Stimulated activated CD4-positive, alpha-beta T cell treated with anti-CD3 and anti-CD28 coated beads, Interleukin-1b, Interleukin-23, amount 100 ng/mL, for 24 hours (primary cell): ENCODE measurements around the gene UQCRH.
"Not testable (repeated sequence)": the region's sequence is repeated elsewhere in the genome, so short reads cannot be mapped to it uniquely, and the experiment has no call there.

Source experiments
- DNase-seq, 4 experiments: peaks; one replicate each; pipeline ENCODE4 v3.0.0-alpha.2; 2020; ENCODE audit warnings: low read depth in 4 of 4, low spot score in 1 of 4

UQCRH gene

DNA sequence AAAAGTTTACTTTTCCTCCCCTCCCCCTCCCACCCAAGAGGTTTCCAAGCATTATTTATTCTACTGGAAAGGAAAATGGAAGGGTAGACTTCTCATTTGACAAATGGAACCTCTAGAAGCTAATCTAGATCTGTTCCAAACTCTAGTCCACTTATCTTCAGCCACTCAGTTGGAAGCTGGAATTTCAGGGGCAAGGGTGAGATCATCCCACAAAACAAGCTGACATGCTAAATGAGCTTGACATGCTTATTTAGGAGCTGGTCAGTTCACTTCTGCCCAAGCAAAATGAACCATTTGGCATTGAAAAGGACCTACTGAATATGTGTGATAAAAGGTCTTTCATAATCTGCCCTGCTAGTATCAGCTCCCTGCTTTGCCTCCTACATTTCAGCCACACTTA is 5.1 kb upstream of the UQCRH start:
- DNase-seq, result no peak

DNA sequence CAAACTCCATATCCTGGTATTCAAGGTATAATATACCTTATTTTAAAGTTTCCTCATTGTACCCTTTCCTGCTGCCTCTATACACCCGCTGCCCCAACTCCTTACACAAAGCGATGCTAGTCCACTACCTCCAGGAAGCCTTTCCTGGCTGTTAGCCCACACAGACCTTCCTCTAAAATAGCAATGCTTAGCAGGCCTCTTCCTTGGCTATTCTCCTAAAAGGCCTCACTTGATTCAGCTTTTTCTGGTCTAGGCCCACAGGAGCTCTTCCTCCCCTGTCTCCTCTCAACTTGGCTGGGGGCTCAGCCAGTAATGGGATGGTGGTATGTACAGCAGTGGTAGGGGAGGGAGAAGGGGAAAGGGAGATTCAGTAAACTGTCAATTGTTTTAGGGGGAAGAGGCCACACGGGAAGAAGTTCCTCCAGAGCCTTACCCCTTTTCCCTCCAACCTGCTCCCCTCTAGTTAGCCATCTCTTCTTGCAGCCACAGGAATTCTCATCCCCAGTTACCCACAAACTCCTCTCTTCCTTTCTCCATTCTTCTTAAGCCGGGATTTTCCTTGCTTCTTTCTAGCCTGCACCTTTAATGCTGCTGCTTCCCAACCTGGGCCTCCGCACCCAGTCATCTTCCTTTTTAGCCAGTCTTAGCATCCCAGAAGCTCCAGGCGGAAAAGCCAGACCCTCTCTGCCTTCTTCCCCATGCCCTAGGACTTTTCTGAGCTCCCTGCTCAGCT is 2.7 kb upstream of the UQCRH start:
- no peak for DNase-seq

DNA sequence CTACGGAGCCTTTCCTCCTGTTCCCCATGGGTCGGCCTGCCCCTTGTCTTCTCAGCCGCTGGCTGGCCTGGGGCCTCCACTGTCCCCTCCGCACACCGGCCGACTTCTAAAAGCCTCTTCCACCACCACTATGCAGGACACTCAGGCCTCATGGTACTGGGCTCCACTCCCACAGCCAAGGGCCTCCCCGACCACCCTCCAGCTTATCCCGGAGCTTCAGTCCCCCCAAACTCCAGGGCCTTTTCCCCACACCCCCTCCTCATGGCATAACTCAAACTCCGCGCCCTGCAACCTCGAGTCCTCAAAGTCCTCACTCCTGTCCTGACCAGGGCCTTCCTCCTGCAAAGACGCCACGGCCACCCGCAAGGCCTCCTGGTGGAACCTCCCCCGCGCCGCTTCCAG is 2.1 kb upstream of the UQCRH start:
- no peak for DNase-seq

DNA sequence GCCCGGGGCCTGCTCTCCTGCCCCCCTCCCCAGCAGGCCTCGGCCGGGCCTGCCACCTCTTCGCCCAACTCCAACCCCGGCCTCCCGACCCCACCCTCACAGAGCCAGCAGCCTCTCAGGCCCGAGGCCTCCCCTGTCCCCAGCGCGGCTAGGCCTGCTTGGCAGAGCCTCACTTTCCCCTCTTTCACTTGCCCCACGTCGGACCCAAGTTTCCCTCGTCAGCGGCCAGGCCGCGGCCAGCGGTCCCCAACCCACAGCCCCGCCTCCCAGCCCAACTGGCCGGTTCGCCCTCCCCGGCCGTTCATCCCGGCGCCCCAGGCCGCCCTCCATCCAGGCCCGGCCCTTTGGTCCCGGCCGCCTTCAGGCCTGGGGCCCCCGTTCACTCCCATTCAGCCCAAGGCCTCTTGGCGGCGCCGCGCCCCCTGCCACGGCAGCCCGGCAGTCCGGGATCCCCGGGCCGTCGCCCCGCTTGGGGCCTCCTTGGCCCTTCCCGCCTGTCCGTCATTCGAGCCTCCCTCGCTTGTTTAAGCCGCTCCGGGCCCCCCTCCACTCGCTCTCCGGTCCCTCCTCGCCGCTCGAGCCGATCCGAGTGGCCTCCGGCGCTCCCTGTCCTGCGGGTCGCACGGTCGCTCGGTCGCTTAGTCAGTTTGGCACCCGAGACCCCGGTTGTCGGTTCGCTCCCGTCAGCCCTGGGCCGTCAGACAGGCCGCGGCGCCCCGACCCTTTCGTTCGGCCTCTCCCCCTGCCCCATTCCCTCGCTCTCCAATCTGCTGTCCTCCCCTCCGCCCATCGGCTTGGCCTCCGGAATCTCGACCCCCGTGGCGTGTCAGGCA is 1.5 kb upstream of the UQCRH start:
- peak in 3 of 4 experiments; percentile 15 to 44 (median 22) for DNase-seq

DNA sequence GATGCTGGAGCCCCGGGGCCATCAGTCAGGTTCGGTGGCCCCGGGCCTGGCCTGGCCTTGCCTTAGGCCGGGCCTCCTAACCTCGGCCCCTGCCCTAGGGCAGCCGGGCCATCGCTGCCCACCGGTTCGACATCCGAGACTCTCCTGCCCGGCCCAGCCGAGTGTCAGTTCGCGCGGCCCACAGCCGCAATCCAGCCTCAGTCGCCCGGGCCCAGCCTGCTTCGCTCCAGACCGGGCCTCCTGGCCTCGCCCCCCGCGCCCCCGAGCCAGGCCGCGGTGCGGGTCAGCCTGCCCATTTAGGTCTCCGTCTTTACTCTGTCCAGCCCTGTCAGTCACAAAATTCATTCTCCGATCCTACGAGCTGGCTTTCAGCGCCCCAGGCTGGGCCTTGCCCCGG is 859 bp upstream of the UQCRH start:
- peak in 1 of 4 experiments; percentile 6 for DNase-seq

DNA sequence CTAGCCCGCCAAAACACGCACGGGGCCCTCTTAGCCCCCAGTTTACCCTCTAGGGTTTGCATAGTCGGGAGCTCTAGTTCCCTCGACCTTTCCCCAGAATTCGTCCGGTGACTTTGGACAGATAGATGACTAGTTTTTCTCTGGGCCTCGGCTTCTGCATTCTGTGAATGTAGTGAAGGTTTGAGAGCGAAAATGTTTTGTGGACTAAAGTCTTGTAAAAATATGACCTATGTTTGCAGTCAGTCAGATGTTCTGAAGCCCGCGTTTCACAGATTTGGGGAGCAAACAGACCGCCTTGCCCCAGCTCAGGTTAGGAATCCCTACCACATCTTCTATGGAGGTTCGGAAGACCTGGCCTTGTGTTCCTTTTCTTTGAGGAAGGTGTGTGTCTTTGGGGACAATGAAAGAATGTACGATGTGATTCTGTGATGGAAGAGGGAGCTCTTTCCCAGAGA is 401 bp downstream of the UQCRH start:
- DNase-seq, result no peak

DNA sequence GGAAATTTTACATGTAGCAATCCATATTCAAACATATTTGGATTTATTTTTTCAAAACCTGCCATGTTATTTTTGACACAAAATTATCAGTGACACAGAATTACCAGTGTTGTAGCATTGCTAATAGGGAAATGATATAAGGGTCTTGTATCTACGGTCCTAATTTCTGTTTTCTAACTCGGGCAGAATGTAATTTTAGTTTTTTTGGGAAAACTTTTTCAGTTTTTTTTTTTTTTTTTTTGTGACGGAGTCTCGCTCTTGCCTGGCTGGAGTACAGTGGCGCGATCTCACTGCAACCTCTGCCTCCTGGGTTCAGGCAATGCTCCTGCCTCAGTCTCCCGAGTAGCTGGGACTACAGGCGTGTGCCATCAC is 2.6 kb downstream of the UQCRH start:
- DNase-seq, result no peak

DNA sequence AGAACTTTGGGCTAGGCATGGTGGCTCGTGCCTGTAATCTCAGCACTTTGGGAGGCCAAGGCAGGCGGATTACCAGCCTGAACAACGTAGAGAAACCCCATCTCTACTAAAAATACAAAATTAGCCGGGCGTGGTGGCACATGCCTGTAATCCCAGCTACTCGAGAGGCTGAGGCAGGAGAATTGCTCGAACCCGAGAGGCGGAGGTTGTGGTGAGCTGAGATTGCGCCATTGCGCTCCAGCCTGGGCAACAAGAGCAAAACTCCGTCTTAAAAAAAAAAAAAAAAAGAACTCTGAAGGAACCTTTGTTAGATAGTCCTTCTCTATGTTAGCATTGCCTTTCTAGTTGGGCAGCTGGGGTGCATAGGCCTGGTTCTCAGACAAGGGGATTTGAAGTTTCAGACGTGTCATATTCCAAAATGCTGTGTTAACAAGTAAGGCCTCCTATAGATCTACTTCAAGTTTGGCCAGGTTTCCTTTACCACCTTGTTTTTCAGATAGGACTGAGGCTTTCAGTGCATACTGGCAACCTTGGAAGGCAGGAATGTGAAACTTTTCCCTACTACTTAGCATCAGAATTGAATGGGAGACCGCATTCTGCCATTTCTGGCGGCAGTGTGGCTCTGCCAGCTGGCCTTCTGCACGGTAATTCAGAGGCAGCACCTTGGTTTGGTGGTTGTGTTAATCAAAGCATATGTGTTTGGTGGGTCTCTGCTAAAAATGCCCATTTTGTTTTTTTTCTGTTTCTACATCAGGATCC is 6.1 kb downstream of the UQCRH start:
- DNase-seq, result no peak

DNA sequence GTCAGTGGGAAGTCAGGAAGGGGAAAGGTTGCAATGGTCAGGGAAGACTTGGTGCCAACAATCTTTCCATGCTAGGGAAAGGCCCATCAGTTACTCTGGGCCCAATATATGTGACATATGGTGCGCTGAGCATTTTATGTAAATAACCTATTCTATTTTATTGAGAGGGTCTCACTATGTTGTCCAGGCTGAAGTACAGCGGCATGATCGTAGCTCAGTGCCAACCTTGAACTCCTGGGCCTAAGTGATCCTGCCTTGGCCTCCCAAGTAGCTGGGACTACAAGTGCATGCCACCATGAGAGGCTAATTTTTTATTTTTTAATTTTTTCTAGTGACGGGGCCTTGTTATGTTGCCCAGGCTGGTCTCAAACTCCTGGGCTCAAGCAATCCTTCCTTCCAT is 6.8 kb downstream of the UQCRH start:
- no peak for DNase-seq

DNA sequence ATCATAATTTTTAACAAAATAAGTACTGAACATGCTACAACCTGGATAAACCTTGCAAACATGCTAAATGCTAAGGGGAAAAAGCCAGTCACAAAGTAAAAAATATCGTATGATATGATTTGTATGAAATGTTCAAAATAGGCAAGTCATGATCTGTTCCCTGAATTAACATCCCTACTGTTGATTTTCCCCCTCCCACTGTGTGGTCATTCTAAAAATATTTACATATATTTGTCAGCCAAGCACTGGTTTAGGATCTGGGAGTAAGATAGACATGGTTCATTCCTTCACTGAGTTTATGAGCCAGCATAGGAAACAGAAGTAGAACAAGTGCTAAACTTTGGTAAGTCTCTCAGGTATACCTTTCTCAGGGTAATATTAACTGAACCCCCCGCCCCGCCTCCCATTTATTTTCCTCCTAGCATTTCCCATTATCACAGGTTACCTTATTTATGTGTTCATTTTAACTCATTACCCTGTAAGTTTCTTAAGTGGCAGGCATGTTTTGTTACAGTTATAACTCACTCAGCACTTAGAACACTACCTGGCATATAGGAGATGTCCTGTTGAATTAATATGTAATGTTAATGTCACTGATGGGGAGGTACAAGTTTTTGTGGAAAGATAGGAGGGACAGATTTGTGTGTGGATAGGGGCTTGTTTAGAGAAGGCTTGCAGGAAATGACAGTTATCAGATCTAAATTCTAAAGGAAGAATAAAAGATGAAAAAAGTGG is 12.3 kb downstream of the UQCRH start:
- DNase-seq, result no peak

DNA sequence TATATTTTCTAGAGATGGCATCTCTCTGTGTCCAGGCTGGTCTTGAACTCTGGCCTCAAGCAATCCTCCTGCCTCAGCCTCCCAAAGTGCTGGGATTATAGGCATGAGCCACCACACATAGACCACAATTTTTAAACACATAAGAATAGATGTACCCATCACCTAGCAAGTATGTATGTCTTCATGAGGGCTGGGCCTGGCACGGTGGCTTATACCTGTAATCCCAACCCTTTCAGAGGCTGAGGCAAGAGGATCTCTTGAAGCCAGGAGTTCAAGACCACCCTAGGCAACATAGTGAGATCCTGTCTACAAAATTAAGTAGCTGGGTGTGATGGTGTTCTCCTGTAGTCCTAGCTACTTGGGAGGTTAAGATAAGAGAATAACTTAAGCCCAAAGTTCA is 13.8 kb downstream of the UQCRH start:
- no peak for DNase-seq

DNA sequence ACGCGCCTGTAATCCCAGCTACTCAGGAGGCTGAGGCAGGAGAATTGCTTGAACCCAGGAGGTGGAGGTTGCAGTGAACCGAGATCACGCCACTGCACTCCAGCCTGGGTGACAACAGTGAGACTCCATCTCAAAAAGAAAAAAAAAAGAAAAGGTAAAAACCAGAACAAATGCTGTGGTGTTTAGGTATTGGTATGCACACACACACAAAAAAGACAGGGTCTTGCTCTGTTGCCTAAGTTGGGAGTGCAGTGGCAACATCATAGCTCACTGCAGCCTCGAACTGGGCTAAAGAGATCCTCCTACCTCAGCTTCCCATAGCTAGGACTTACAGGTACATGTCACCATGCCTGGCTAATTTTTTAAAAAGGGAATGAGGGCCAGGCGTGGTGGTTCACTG is 15.8 kb downstream of the UQCRH start:
- DNase-seq, result not testable (repeated sequence)

DNA sequence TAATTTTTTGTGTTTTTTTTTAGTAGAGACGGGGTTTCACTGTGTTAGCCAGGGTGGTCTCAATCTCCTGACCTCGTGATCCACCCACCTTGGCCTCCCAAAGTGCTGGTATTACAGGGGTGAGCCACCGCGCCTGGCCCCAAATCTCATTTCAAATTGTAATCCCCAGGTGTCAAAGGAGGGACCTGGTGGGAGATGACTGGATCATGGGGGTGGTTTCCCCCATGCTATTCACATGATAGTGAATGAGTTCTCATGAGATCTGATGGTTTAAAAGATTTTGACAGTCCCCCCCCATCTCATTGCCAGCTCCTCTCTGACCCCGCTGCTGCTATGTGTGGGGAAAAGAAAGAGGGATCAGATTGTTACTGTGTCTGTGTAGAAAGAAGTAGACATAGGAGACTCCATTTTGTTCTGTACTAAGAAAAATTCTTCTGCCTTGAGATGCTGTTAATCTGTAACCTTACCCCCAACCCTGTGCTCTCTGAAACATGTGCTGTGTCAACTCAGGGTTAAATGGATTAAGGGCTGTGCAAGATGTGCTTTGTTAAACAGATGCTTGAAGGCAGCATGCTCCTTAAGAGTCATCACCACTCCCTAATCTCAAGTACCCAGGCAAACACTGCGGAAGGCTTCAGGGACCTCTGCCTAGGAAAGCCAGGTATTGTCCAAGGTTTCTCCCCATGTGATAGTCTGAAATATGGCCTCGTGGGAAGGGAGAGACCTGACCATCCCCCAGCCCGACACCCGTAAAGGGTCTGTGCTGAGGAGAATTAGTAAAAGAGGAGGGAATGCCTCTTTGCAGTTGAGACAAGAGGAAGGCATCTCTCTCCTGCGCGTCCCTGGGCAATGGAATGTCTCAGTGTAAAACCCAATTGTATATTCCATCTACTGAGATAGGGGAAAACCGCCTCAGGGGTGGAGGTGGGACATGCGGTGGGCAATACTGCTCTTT is 16.7 kb downstream of the UQCRH start:
- not testable (repeated sequence) for DNase-seq

DNA sequence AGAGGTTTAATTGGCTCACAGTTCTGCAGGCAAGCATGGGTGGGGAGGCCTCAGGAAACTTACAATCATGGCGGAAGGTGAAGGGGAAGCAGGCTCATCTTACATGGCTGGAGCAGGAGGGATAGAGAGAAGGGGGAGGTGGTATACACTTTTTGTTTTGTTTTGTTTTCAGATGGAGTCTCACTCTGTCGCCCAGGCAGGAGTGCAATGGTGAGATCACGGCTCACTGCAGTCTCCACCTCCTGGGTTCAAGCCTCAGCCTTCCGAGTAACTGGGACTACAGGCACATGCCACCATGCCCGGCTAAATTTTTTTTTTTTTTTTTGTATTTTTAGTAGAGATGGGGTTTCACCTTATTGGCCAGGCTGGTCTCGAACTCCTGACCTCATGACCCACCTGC is 18.7 kb downstream of the UQCRH start:
- DNase-seq, result not testable (repeated sequence)

DNA sequence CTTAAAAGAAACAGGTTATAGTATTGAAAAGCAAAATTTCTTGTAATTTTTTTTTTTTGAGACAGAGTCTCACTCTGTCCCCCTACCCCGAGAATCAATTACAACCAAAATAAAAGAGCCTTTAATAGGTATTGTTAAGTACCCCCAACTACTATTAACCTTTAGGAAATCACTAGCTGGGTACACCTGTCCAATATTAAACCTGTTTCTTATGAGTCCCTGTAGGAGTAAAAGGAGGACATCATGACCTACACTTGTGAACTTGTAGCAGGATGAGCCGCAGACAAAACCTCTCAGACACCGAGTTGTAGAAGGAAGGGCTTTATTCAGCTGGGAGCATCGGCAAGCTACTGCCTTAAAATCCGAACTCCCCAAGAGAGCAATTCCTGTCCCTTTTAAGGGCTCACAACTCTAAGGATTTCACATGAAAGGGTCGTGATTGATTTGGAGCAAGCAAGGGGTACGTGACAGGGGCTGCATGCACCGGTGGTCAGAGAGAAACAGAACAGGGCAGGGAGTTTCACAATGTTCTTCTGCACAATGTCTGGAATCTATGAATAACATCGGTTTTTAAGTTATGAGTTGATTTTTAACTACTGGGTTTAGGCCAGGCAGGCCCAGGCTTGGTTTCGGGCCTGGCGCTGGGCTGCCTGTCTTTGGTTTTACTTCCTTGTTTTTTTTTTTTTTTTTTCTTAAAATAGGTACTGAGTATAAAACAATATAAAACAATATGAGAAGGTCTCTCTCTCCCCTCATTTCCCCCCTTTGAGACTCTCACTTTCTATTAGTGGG is 22.0 kb downstream of the UQCRH start:
- not testable (repeated sequence) for DNase-seq

DNA sequence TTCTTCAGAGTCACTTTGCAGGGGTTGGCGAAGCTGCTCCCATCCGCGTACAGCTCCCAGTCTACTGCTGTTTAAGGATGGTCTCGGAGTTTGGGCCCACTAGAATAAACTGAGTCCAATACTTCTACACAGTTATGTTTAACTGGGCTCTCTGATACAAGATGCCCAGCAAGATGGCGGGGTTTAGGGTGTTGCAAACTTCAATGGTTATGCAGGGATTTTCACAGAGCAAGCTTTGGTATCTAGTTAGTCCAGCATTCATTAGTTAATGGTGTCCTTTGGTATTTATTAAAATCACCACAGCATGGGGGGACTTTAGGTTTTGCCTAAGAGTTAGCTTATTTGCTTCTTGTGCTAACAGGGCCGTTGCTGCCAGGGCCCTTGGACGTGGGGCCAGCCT is 24.7 kb downstream of the UQCRH start:
- not testable (repeated sequence) for DNase-seq

DNA sequence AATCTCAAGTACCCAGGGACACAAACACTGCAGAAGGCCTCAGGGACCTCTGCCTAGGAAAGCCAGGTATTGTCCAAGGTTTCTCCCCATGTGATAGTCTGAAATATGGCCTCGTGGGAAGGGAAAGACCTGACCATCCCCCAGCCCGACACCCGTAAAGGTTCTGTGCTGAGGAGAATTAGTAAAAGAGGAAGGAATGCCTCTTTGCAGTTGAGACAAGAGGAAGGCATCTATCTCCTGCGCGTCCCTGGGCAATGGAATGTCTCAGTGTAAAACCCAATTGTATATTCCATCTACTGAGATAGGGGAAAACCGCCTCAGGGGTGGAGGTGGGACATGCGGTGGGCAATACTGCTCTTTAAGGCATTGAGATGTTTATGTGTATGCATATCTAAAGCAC is 26.3 kb downstream of the UQCRH start:
- DNase-seq, result not testable (repeated sequence)

DNA sequence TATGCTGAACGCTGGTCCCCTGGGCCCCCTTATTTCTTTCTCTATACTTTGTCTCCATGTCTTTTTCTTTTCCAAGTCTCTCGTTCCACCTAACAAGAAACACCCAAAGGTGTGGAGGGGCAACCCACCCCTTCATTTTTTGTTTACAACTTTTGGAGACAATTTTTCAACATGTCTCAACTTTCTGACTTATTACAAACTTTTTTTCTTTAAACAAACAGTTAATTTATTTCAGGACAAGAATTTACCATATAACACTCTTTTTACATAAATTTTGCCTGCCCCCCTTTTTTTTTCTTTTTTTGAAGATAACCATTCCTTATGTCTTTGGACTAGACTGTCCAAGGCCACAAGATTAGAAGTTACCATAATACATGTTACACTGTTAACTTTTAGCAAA is 26.9 kb downstream of the UQCRH start:
- not testable (repeated sequence) for DNase-seq
